Stimulated activated CD8-positive, alpha-beta memory T cell treated with anti-CD3 and anti-CD28 coated beads, Interleukin-12 subunit alpha, Interleukin-12 subunit beta, amount 100 ng/mL, for 24 hours (primary cell): Measurements from ENCODE around the gene FCGR3A.

Experiments used
- DNase-seq: peaks from one replicate; pipeline ENCODE4 v3.0.0-alpha.2; 2020; ENCODE audit errors: extremely low read depth

The FCGR3A gene

DNA sequence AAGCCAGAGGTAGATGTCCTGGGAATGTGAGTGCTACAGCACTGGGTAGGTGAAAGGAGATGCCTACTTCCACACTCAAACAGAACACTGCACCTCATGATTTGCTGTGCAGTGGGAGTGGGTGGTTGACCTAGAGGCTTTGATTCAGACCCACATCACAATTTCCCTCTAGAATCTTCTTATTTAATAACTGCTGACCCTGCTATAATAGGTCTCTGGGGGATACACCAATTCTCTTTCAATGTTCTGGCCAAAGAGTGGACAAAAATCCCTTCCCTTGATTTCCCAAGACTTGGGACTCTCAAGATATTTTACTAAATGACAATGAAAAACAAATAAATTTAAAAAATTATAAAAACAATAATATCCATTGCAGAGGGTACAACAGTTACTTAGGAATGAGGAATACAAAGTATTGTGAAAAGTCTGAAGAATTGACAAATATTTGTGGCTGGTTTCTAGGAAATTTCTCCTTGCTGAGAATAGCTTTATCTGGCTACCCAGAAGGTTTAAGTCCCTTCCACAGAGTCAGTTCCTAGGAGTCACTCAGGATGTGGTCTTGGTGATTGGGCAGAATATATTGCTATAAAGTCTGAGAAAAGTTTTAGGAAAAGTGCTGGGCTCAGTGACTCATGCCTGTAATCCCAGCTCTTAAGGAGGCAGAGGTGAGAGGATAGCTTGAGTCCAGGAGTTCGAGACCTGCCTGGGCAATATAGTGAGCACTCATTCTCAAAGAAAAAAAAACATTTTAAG lies 46.8 kb downstream of the FCGR3A start:
- DNase-seq: no peak

DNA sequence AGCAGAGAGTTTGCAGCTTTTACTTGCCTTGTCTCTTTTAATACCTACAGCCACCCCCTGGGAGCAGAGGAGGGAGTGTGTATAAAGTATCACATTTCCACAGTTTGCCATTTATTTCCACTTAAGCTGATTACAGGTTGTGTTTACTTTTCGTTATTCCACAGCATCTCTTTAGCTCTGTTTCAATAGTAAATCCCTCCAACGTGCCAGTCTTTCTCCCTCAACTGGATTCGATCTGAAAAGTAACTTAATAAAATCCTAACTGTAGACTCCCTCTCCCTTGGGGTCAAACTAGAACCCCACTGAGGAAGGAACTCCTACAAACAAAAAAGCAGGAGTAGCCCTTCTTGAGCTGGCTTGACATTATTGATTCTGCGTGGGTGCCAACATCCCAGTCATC lies 47.4 kb downstream of the FCGR3A start:
- DNase-seq: no peak

DNA sequence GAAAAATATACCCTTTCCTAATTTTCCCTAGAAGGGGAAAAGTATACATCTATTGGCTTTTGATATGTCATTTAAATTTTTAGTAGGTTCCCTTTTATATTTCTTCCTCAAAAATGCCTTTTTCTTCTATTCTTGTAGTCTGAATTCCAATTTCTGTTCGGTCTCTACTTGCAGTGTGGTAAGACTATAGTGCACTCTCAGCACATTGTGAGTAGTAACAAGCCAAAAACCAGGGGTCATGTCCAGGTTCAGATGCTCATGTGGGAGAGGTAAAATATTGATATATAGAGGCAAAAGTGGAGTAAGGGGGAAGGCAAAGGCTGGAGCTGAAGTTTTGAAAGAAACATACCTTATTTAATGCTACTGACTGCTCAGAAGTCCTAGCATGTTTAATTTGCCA lies 48.4 kb downstream of the FCGR3A start:
- DNase-seq: no peak

DNA sequence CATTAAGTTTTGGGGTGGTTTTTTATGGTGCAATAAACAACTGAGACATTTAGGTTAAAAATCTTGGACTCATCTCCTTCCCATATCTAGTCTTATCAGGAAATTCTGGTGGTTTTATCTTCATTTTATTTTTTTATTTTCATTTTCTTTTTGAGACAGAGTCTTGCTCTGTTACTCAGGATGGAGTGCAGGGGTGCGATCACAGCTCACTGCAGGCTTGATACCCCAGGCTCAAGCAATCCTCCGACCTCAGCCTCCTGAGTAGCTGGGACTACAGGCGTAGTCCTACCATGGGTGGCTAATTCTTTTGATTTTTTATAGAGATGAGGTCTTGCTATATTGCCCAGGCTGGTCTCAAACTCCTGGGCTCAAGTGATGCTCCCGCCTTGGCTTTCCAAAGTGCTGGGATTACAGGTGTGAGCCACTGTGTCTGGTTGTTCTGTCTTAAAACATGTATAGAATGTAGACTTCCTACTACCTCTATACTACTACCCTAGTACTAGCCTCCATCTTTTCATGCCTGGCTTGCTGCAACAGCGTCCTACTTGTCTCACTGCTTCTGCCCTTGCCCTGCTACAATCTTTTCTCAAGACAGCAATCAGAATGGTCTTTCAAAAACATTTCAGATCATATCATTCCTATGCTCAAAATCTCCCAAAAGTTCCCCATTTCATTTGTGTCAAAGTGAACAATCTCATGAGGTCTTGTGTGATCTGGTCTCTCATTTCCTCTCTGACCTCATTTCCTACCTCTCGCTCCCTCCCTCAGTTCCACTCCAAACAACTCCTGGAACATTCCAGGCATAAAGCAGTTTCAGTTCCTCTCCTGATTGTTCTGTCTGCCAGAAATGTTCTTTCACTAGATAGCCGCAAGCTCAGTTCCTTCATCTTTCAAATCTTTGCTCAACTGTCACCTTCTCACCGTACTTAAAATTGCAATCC lies 50.2 kb downstream of the FCGR3A start:
- no peak for DNase-seq

DNA sequence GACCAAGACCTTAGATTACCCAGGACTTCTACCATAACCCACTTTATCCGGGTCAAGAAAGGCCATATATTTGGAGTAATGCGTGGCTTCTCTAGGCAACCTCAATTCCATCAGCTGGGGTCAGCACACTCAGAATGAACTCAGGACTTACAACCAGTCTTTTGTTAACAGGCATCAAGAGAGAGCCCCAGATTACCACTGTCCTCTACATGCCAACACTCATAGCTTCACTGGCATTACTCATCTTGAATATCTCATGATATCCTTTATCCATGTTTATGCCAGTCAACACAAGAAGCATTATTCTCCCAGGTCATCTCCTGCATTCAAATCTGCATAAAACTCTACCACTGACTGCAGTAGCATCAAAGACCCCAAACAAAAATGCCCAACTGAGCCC lies 51.0 kb downstream of the FCGR3A start:
- no peak for DNase-seq

DNA sequence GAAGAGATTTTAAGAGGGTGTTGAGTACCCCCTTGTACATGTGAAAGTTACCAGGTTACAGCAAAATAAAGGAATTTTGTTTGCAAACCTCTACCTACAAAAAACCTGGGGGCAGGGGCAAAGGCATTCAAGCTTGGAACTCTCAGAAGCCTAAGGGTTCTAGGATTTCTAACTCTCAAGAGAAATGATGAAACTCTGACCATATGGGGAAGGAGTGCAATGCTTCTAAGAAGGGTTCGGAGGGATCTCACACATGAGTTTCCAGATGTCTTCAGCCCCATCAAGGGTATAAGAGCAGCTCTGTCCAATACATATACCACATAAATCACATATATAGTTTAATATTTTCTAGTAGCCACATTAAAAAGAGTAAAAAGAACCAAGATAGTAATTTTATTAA lies 51.7 kb downstream of the FCGR3A start:
- no peak for DNase-seq

DNA sequence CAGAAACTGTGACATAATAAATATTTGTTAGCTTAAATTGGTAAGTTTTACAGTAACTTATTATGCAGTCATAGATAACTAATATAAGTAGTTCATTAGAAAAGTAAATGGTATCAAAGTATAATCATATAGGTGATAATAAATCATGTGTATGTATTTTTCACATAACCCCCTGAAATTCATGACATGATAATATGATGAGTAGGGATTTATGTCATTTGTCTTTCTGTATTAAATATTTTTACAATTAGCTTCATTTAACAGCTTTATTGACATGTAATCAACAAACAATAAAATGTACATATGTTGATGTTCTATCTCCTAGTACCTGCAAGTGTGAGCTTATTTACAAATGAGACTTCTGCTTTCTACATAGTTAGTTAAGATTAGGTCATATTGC lies 54.1 kb downstream of the FCGR3A start:
- DNase-seq: no peak

DNA sequence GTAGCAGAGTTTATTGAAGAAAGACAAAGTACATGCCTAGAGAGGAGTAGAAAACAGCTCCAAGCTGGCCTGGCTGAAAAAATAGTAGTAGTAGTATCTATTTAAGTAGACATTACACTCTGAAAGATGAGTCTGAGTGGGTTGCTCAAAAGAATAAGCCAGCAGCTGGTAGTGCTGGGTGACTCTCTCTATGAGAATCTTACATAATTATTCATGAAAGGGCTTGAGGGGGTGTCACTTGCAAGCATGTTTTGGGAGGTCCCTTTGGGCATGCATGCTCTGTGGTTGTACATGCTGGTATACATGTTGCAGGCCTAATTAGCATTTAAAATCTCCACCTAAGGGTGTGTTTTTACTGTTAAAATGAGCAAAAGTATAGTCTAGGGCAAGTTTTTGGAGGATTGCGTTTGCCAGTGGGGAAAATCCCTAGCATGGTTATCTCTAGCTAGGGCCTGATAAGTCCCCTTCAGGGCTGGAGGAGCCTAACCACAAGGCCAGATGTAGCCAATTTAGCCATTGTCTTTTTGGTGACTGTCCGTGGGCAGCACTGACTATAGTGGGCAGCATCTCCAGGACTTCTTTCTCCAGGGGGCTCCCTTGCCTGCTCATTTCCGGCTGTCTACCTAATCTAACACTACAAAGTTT lies 55.4 kb downstream of the FCGR3A start:
- DNase-seq: no peak

DNA sequence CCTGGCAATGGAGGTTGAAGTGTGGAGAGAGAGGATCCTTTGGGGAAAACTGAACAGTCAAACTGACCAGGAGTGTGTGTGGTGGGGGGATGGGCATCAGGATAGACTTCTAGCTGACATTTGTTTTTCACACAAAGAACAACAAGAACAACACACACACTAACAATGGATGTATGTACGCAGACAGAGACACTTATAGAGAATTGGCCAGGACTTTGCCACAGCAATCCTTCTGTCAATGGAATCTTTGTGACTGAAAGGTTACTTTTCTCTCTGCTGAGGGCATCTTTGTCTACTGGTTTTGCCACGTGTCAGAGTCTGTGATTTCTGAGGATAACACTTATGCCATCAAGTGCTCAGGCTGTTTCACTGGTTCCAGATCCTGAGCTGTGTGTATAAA lies 56.8 kb downstream of the FCGR3A start:
- DNase-seq: no peak
